GM19372 (cell line): ENCODE measurements around the gene PNPLA7.

Experiments used
- ATAC-seq: cut with Tn5 transposase; IDR thresholded peaks from one replicate; pipeline ENCODE4 v1.9.1; 2021; ENCODE audit warnings: mild to moderate bottlenecking, low read depth, moderate library complexity; ENCODE audit not compliant: unreplicated experiment

The PNPLA7 gene

GRCh38 chr9:137437691-137438590, 112.3 kb downstream of the PNPLA7 start:
- no peak for ATAC-seq

GRCh38 chr9:137436761-137437600, 113.2 kb downstream of the PNPLA7 start:
- no peak for ATAC-seq

DNA sequence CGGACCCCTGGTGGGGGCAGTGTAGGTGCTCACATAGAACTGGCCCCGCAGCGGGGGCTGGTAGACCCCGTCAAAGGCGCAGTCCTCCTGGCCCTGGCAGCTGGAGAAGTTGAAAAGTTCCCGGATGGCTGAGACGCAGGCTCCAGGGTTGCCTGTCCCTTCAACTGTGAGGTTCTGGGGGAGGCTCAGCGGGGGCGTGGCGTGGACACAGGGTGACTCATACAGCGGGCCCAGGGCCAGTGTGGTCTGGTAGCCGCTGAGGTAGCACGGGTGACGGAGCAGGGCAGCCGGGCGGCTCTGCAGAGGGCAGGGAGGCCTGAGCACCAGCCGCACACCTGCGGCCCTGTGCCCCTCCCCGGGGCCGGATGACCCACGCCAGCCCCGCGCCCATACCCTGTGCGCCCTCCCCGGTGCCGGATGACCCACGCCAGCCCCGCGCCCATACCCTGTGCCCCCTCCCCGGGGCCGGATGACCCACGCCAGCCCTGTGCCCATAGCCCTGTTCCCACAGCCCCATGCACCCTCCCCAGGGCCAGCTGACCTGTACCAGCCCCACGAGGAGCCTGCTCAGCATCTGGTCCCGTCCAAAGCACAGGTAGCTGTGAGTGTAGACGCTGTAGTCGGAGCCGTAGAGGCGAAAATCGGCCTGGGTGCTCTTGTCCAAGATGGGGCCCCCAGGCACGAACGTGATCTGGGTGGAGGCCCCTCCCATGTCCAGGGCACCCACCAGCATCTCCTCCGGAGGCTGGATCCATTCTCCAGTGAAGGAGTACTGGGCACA, 114.0 kb downstream of the PNPLA7 start:
- ATAC-seq = no peak

- no peak for ATAC-seq
Measured at GRCh38 chr9:137435381-137435891, 114.8 kb downstream of the PNPLA7 start.

DNA sequence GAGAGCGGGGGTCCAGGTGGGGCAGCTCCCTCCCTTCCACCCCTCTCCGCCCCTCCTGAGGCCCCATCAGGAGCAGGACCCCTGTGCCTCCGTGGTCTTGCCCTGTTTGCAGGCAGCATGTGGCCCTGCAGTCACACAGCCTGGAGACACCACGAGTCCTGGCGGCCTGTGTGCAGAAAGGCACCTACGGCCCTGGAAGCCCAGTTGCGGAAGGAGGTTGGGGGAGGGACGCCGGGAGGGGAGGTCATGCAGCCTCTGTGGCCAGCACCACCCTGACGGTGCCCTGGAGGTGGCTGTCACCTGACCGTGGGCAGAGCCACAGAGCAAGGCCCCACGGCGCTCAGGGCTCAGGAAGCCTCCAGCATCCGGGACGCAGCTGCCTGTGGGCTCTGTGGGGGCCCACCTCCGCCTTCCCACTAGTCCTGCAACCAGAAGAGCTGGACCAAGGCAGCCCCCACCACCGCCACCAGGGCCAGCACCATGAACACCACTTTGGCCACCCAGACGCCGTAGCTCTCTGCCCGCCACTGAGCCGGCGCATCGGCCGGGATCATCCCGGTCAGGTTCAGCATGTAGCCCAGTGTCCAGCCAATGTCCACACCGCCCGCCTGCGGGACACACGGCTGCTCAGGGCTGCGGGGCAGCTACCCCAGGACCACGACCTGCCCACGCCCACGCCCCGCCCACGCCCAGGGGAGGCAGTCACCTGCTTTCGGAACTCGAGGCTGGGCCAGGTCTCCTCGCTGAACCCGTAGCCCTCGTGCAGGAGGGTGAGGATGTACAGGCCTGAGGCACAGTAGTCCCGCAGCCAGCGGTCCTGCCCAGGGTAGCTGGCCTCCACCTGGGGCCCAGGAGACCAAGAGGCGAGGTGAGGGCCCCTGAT, 115.5 kb downstream of the PNPLA7 start:
- ATAC-seq = no peak

- no peak for ATAC-seq
Measured at GRCh38 chr9:137433916-137434431, 116.2 kb downstream of the PNPLA7 start.

GRCh38 chr9:137433349-137433915, 116.8 kb downstream of the PNPLA7 start:
- ATAC-seq = no peak

- no peak for ATAC-seq
Measured at GRCh38 chr9:137432687-137433348, 117.4 kb downstream of the PNPLA7 start.

DNA sequence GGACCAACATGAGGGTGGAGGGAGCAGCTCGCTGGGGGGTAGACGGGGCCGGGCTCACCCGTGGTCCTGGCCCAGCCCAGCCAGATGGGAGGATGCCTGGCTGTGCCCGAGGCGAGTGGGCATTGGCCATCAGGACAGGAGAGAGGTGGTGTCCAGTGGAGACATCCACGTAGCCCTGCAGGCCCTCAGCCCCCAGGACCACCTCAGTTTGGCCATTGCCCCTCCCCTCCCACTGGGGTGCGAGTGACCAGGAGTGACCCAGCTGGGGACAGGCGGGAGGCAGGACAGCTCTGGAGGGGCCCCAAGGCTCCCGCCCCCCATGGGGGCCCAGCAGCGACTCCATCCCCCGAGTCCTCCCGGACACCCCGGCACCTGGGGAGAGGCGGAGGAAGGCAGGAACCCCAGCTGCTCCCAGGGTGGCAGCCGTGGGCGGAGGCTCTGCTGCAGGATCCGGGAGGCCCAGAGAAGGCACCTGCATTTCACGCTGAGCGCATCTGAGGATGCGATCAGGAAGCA, 118.7 kb downstream of the PNPLA7 start:
- no peak for ATAC-seq

DNA sequence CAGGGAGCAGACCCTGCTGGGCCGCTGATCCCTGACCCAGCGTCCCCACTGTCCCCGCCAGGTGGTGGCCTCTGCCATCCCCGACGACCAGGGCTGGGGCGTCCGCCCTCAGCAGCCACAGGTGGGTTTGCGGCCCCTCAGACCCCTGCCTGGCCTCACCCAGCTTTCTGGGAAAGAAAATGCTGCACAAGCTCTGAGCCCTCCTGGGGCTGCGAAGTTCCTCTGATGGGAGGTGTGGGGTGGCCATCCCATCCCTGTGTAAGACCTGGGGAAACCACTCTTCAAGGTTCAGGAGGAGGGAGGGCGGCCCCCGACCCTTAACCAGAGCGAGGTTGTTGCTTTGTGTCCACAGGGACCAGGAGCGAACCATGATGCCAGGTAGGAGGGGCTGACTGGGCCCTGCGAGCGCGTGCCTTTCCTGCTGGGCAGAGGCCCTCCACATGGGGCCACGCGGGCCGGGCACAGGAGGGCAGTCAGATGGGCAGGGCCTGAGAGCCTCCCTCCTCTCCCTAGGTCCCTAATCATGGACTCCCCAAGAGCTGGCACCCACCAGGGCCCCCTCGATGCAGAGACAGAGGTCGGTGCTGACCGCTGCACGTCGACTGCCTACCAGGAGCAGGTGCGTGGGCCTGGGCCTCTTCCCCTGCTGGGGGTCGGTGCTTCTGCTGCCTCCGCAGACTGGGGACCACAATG, 119.3 kb downstream of the PNPLA7 start:
- no peak for ATAC-seq

DNA sequence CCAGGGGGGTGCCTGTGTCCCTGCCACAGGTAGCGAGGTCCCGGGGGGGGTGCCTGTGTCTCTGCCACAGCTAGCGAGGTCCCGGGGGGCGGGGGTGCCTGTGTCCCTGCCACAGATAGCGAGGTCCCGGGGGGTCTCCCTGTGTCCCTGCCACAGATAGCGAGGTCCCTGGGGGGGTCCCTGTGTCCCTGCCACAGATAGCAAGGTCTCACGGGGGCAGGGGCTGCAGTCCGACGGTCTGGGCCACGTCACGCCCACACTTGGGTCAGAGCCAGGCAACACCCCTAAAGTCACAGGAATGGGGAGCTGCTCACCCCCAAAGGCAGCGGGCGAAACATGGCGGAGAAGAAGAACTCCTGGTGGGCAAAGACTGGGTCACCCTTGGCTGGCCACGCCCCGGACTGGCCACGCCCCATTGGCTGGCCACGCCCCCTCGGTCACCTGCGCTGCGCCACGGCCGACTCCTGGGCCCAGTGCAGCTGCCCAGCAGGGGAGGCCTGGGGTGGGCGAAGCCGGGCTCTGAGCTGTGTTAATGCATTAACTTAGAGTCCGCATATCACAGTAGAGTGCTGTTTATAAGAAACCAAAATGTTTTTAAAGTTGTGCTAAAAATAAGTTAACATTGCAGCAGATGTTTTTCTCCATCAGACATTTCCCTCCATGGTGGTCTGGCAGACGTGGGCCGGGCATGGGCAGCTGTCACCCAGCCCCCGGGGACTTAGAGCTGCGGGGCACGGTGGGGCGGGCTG, 120.1 kb downstream of the PNPLA7 start:
- ATAC-seq = no peak

DNA sequence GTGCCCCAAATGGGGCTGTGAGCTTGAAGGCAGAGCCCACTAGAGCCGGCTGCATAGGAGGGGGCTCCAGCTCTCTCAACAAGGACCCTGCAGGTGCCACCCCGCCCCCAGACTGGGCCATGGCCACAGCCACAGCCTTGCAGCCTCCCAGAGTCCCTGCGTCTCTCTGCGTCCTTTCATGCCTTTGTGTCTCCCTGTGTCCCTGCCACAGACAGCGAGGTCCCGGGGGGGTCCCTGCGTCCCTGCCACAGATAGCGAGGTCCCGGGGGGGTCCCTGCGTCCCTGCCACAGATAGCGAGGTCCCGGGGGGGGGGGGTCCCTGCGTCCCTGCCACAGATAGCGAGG, 120.7 kb downstream of the PNPLA7 start:
- ATAC-seq = no peak

DNA sequence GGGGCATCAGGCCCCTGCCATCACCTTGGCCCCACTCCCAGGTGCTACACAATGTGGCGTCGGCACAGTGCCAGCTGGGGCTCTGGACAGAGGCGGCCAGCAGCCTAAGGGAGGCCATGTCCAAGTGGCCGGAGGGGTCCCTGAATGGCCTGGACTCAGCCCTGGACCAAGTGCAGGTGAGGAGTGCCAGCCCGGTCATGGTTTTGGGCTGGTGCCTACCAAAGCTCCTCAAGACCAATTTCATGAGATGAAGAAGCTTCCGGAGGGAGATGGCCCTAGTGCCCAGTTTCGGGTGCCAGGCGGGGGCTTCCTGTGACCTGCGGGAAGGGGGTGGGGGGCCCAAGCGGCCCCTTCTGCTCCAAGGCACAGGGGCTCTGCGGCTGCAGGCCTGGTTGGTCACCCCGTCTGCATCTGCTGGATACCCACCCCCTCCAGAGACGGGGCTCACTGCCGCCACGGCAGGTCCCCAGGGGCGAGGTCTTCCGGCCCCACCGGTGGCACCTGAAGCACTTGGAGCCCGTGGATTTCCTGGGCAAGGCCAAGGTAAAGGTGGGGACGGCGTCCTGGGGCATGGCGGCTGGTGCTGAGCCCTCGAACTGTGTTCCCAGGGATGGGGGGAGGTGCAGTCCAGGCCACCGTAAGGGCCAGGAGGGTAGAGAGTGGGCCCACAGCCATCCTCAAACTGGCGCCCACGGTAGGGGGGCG, 121.2 kb downstream of the PNPLA7 start:
- no peak for ATAC-seq

GRCh38 chr9:137428311-137428630, 121.9 kb downstream of the PNPLA7 start:
- no peak for ATAC-seq

DNA sequence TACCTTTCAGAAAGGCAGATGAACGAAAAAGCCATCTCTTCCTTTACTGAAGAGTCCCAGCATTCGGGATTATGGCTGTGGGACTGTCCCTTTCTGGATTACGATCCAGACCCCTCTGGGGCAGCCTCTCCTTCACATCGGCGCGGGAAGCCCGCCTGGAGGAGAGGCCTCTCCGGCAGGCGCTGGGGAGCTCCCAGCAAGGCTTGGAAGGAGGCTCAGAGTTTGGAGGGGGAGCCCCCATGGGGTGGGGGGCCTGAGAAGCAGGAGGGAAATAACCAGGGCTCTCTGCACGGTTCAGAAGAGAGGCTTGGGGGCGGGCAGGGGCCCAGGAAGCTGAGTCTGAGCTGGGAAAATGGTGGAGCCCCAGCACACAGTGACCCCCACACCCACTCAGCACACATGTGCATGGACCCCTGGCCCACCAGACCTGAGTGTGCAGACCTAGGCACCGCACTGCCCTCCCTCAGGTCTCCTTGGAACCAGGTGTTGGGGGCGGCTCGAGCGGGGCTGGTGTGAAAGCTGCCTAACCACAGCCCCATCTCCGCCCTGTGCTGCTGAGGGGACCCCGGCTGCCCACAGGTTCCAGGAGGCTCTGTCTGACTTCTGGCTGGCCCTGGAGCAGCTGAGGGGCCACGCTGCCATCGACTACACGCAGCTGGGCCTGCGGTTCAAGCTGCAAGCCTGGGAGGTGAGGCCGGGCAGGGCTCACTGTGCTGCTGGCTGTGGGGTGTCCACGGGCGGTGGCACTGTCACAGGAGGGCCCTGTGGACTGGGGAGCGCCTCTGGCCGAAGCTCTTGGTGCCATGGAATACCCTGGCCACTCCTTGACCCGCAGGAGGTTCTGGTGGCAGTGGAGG, 122.5 kb downstream of the PNPLA7 start:
- no peak for ATAC-seq
